Iris pigment epithelial cell (primary cell): ENCODE results near the gene FBXO21.
"Not testable (repeated sequence)": the region's sequence is repeated elsewhere in the genome, so short reads cannot be mapped to it uniquely, and the experiment has no call there.

ENCODE experiments used
- DNase-seq: peaks from one replicate; pipeline ENCODE4 v3.0.0-alpha.2; 2011; ENCODE audit warnings: low read depth

FBXO21 gene

GRCh38 chr12:117190210-117190781 lies at the start of gene FBXO21:
FBXO21 (minus strand) TSS chr12:117190470; CDS start chr12:117190456, 14 bp downstream.
- DNase-seq = peak; percentile 84

- peak; percentile 53 for DNase-seq
Observed at GRCh38 chr12:117236456-117237001, 46.3 kb upstream of the FBXO21 start.

DNA sequence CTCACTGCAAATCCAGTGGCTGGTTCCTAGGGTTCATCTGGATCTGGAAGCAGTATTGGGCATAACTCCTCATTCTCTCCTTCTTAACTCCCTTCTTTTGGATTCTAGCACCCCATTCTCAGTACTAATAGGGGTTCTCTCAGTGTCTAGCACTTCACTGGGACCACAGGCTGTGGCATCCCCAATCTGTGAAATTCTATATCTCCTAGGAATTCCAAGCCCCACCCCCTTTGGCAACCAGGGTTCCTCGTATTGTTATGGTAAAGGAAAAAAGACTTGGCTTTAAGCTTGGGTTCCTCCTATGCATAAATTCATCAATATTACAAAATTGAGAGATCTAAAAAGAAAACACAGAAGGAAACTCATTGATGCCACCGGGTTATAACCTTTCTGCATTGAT lies 45.0 kb upstream of the FBXO21 start:
- DNase-seq = no peak

GRCh38 chr12:117234441-117234840 lies 44.2 kb upstream of the FBXO21 start:
- no peak for DNase-seq

- no peak for DNase-seq
Observed at GRCh38 chr12:117231750-117232149, 41.5 kb upstream of the FBXO21 start.

DNA sequence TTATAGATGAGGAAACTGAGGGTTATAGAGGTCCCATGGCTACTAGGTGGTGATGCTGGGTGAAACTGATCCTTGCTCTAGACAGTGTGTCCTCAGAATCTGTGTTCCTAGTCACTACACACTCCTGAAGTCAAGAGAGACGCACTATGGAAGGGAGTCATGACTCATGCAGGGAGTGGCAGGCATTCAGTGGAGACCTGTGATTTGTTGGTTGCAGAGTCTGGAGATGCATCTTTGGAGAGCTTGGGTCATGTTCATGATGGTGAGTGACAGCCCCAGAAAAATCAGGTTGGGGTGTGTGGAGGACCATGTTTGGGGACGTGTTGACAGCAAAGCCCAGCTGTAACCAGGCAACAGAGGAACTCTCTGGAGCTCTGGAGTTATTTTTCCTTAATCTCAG lies 38.0 kb upstream of the FBXO21 start:
- peak; percentile 3 for DNase-seq

- DNase-seq = no peak
Observed at GRCh38 chr12:117227000-117227653, 36.9 kb upstream of the FBXO21 start.

DNA sequence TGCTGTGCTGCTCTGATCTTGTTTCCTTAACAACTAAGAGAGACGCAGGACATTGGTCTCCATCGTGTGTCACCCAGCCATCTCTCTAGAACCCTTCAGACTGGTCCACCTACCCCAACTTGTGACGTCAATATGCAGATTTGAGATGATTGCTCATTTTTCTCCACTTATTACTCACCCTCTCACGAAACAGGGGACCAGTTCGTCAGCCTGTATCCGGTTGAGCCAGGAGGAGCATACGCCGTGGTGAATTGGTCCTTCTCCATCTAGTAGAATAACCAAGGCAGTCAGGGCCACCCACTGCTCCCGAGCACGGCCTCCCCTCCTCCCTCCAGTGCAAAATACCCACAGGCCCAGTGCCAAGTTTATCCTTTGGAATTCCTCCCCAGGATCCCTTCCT lies 36.2 kb upstream of the FBXO21 start:
- DNase-seq = no peak

GRCh38 chr12:117225179-117225578 lies 34.9 kb upstream of the FBXO21 start:
- no peak for DNase-seq

DNA sequence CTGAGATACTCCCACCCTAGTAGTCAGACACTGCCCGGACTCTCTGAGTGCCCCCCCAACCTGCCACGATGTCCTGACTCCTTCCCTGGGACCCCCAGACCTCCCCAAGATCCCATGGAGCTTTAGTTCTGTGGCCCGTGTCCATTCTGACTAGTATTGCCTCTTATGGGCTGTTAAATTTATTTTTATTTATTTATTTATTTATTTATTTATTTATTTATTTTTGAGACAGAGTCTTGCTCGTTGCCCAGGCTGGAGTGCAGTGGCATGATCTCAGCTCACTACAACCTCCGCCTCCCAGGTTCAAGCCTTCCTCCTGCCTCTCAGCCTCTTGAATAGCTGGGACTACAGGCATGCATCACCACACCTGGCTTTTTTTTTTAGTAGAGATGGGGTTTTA lies 30.7 kb upstream of the FBXO21 start:
- DNase-seq = not testable (repeated sequence)

GRCh38 chr12:117218149-117218548 lies 27.9 kb upstream of the FBXO21 start:
- no peak for DNase-seq

- no peak for DNase-seq
Observed at GRCh38 chr12:117216686-117217085, 26.4 kb upstream of the FBXO21 start.

GRCh38 chr12:117214797-117215196 lies 24.5 kb upstream of the FBXO21 start:
- DNase-seq = no peak

- no peak for DNase-seq
Observed at GRCh38 chr12:117213295-117213808, 23.1 kb upstream of the FBXO21 start.

- DNase-seq = peak; percentile 76
Observed at GRCh38 chr12:117212563-117213190, 22.4 kb upstream of the FBXO21 start.

DNA sequence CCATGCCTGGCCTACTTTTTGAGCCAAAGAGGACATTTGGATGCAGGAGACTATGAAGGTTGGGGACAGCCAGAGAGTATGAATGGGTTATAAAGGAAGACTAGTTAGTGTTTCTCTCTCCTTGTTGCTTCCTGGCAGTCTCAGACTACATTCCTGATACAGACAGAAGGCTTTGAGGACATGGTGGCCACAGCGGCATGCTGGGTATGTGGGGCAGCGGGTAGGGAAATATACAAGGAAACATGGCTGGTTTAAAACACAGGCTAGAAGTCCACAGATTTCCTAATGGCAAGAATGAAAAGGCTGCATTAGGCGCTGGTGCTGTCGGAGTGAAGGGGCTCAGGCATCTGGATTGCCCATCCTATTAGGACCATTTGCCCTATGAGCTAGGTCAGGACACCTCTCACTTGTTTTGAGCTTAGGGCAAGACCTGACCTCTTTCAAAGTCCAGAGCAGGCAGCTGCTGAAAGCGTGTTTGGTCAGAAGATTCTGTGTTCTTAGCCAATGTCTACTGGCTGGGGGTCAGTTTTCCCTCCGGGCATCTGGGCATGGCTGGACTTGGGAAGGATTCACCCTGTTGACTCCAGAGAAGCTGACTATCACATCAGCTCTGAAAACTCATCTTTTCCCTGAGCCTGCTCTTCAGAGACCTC lies 20.1 kb upstream of the FBXO21 start:
- DNase-seq = no peak

DNA sequence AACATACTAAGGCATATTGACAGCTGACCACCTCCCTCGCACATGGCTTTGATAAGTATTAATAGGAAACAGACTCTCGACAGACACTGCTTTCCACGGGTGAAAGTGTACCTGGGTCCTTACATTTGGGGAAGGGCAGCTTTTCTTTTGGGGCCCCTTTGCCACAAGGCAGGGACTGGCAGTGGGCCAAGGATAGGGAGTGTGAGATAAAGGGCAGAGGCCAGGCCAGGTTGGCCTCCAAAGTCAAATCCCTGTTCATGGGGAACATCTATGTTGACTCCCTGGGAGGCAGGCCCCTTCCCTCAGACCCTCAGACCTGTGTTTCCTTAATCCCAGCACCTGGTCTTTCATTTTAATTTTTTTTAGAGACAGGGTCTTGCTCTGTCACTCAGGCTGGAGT lies 19.4 kb upstream of the FBXO21 start:
- no peak for DNase-seq

GRCh38 chr12:117208811-117209455 lies 18.7 kb upstream of the FBXO21 start:
- no peak for DNase-seq

DNA sequence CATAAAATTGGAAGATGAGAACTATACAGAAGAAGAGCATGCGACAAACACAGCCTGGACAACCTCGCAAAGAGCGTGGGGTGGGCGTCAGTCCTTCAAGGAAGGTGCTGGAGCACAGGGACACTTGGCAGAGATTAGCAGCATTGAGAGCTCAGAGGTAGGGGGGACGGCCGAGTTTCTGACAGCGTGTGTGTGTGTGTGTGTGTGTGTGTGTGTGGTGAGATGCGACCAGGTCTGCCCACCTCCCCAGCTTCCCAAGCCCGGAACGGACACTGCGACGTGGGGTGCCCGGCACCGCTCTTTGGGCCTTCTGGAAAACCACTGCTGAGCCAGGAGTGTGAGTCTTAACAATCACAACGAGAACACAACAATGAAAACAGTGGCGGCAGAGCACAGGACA lies 17.9 kb upstream of the FBXO21 start:
- no peak for DNase-seq

DNA sequence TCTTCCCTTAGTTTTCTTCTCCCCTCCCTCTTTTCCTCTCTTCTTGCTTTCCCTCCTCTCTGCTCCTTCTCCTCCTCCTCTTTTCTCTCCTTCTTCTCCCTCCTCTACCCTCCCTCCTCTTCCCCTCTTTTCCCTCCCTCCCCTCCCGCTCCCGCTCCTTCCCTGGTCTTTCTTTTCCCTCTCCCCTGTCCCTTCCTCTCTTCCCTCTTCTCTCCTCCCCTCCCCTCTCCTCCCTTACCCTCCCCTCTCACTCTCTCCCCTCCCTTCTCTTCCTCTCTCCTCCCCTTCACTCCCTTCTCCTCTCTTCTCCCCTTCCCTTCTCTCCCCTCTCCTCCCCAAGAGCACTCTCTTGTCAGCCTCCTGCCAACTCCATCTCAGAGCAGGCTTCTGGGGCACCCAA lies 17.4 kb upstream of the FBXO21 start:
- no peak for DNase-seq

GRCh38 chr12:117202556-117202955 lies 12.3 kb upstream of the FBXO21 start:
- DNase-seq = no peak

DNA sequence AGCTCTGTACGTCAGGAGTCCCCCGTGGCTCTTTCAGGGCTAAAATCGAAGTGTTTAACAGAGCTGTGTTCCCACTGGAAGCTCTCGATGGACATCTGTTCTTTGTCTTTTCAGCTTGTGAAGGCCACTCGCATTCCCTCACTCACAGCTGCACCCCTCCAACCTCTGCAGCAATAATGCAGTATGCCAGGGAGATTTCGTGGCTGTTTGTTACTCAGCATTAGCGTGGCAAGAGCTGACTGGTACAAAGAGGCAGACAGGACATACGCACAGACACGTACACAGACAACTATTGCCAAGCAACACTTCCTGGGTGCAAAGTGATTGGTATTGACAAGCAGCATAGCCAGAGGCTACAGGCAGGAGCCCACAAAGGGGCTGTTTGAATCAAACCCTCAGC lies 11.8 kb upstream of the FBXO21 start:
- DNase-seq = no peak
